ENCODE measurements around the gene HNRNPH1. TPM values are rescaled to one million over a fixed set of nuclear protein-coding genes. Genes with fewer than 3 reads are reported as not detected.
A peak's percentile ranks its signal among the peaks of the same experiment; 100 is the strongest.
"Not testable (repeated sequence)": the region's sequence is repeated elsewhere in the genome, so short reads cannot be mapped to it uniquely, and the experiment has no call there.

The HNRNPH1 gene
- total RNA-seq, 2 donors from 2014 or later = 260 to 398 TPM

DNA sequence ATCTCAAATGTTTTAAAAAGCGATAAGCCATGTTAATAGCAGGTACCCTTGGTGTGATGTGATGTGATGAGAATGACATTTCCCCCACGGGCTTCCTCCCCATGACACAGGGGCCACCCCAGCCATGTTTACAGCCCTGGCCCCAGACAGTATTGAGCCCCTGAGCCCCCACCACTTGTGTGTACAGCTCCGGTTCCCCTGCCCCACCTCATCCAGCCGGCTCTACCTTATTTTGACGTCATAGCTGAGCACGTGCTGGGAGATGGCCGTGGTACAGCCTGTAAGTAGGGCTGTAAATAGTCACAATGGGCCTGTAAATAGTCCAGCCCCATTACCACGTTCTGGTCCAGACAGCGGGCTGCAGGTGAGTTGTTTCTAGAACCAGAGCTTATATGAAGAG is 24.9 kb upstream of the HNRNPH1 start:
- Histone ChIP-seq H3K27ac (no peak overlapping the region), H3K27me3 (replicated peaks; ENCODE audit: insufficient read depth) (no peaks in the 10 kb centered on the region), H3K4me1 (replicated peaks) (no peaks in the 10 kb centered on the region), H3K36me3 (no peaks in the 10 kb centered on the region), H3K4me3 (no peak overlapping the region), H3K9me3 (no peaks in the 10 kb centered on the region)
- TF ChIP-seq POLR2AphosphoS5 (IDR thresholded peaks at IDR 0.05) (no peak), POLR2A (IDR thresholded peaks at IDR 0.05) (no peak)
- TF ChIP-seq, protein P1, sequence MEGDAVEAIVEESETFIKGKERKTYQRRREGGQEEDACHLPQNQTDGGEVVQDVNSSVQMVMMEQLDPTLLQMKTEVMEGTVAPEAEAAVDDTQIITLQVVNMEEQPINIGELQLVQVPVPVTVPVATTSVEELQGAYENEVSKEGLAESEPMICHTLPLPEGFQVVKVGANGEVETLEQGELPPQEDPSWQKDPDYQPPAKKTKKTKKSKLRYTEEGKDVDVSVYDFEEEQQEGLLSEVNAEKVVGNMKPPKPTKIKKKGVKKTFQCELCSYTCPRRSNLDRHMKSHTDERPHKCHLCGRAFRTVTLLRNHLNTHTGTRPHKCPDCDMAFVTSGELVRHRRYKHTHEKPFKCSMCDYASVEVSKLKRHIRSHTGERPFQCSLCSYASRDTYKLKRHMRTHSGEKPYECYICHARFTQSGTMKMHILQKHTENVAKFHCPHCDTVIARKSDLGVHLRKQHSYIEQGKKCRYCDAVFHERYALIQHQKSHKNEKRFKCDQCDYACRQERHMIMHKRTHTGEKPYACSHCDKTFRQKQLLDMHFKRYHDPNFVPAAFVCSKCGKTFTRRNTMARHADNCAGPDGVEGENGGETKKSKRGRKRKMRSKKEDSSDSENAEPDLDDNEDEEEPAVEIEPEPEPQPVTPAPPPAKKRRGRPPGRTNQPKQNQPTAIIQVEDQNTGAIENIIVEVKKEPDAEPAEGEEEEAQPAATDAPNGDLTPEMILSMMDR (IDR thresholded peaks at IDR 0.05) = no peak
- intact Hi-C loops (cut with DNase I) = no loop called here
- peak; percentile 4 for DNase-seq (ENCODE audit: low spot score)
- 52% methylated on average over 9 of the region's 9 CpGs for WGBS

GRCh38 chr5:179644766-179645165 is 21.3 kb upstream of the HNRNPH1 start:
- H3K27ac ChIP-seq; H3K36me3 ChIP-seq; H3K27me3 ChIP-seq (replicated peaks; ENCODE audit: insufficient read depth); H3K4me3 ChIP-seq; H3K4me1 ChIP-seq (replicated peaks); DNase-seq (ENCODE audit: low spot score); H3K9me3 ChIP-seq; intact Hi-C loops (cut with DNase I): not testable (repeated sequence)
- WGBS = 87% methylated on average over 4 of the region's 5 CpGs

DNA sequence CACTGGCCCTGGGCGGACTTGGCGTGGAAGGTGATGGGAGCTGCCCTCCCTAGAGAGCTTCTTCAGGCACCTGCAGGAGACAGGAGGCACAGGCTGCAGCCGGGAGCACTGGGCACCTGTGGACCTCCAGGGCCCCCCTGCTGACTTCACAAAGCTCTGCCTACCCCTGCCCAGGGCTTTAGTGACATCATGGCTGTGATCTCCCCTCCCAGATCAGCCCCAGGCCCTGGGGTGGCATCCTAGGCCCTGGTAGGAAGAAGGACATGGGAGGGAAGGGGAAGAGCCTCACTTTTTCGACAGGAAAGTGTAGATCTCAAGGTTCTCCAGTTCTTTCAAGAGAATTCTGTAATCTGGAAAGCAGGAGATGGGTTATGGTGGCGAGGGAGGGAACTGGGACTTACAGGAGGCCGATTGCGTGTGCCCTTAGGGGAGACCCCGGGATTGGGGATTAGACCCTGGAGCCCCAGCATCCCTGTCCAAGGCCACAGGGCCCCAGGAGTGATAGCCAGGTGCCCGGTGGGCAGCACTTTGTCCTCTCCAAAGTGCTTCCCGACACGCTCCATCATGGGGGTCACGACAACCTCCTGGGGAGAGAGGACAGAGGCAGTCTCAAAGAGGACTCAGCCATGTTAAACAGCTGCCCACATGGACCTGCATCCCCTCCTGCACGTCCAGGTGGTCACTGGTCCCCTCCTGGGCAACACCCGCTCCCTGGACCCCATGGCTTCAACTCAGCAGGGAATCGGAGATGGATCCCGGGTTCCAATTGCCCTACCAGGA is 19.9 kb upstream of the HNRNPH1 start:
- H3K36me3 ChIP-seq; DNase-seq (ENCODE audit: low spot score); H3K9me3 ChIP-seq; H3K27ac ChIP-seq; H3K4me1 ChIP-seq (replicated peaks); H3K4me3 ChIP-seq; intact Hi-C loops (cut with DNase I); H3K27me3 ChIP-seq (replicated peaks; ENCODE audit: insufficient read depth): not testable (repeated sequence)
- 91% methylated on average over 13 of the region's 16 CpGs for WGBS

DNA sequence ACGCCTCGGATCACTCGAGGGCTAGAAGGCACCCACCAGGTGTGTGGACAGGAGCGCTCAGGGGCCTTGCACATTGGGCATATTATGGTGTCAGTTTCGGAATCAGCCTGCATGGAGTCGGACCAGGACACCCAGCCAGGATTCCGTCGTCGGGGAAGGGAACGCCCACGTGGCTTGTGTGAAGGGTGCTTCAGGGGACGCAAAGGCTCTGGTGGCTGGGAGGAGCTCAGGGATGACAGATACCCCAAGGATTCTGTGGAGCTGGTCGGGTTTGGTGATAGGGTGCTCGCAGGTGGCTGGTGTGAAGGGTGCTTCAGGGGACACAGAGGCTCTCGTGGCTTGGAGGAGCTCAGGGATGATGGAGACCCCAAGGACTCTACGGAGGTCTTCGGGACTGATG is 19.2 kb upstream of the HNRNPH1 start:
- intact Hi-C loops (cut with DNase I); H3K9me3 ChIP-seq; H3K27me3 ChIP-seq (replicated peaks; ENCODE audit: insufficient read depth); H3K36me3 ChIP-seq; H3K4me1 ChIP-seq (replicated peaks); H3K27ac ChIP-seq; DNase-seq (ENCODE audit: low spot score); H3K4me3 ChIP-seq: not testable (repeated sequence)
- 90% methylated on average over 13 of the region's 17 CpGs for WGBS

GRCh38 chr5:179641745-179642144 is 18.3 kb upstream of the HNRNPH1 start:
- H3K9me3 ChIP-seq; H3K4me3 ChIP-seq; H3K27me3 ChIP-seq (replicated peaks; ENCODE audit: insufficient read depth); DNase-seq (ENCODE audit: low spot score); H3K4me1 ChIP-seq (replicated peaks); H3K27ac ChIP-seq; intact Hi-C loops (cut with DNase I); H3K36me3 ChIP-seq: not testable (repeated sequence)
- WGBS = no CpG with 5 or more reads among the region's 4 CpGs

DNA sequence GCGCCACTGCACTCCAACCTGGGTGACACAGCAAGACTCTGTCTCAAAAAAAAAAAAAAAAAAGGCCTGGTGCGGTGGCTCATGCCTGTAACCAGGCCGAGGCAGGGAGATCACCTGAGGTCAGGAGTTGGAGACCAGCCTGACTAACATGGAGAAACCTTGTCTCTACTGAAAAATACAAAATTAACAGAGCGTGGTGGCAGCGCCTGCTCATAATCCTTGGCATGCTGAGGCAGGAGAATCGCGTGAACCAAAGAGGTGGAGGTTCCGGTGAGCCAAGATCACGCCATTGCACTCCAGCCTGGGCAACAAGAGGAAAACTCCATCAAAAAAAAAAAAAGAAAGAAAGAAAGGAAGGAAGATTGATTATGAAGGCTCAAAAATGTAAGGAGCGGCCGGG is 15.8 kb upstream of the HNRNPH1 start:
- WGBS = 94% methylated on average over 11 of the region's 11 CpGs
- intact Hi-C loops (cut with DNase I) = not testable (repeated sequence)

GRCh38 chr5:179634370-179635172 is 11.1 kb upstream of the HNRNPH1 start:
- DNase-seq (ENCODE audit: low spot score); H3K4me3 ChIP-seq: not testable (repeated sequence)
- 8% methylated on average over 7 of the region's 49 CpGs for WGBS

More for the DNA sequence above, 15.8 kb upstream of the HNRNPH1 start:
- not testable (repeated sequence) for H3K27ac ChIP-seq; H3K9me3 ChIP-seq; DNase-seq (ENCODE audit: low spot score); H3K27me3 ChIP-seq (replicated peaks; ENCODE audit: insufficient read depth); H3K4me1 ChIP-seq (replicated peaks); H3K36me3 ChIP-seq; H3K4me3 ChIP-seq

DNA sequence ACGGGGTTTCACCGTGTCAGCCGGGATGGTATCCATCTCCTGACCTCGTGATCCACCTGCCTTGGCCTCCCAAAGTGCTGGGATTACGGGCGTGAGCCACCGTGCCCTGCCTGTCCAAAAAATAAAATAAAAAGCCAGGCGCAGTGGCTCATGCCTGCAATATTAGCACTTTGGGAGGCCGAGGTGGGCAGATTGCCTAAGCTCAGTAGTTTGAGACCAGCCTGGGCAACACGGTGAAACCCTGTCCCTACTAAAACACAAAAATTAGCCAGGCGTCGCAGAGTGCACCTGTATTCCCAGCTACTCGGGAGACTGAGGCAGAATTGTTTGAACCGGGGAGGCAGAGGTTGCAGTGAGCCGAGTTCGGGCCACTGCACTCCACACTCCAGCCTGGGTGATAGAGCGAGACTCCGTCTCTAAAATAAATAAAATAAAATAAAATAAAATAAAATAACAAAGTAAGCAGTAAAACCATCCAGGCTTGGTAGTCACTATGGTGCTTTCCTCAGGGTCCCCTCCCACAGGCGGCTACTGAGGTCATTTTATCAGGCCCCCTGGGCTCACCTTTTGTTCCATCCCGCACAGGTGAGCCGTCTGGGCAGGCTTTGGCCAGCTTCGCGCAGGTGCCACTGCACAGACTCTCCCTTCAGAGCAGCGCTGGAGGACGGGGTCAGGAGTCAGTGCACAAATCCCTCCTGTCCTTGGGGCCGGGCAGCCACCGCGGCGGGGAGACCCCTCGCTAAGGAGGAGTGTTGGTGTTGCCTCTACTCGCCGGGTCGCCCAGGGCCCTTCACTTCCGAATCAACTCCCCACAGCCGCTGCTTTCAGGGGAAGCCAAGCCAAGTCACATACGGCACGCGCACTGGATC is 10.3 kb upstream of the HNRNPH1 start:
- H3K27me3 ChIP-seq (replicated peaks; ENCODE audit: insufficient read depth); DNase-seq (ENCODE audit: low spot score); intact Hi-C loops (cut with DNase I); H3K27ac ChIP-seq; H3K36me3 ChIP-seq; H3K4me1 ChIP-seq (replicated peaks); H3K9me3 ChIP-seq: not testable (repeated sequence)
- peak overlapping the region in 1 of 2 donors; percentile 21 for H3K4me3 ChIP-seq
- 49% methylated on average over 21 of the region's 38 CpGs for WGBS

More at GRCh38 chr5:179634370-179635172, 11.1 kb upstream of the HNRNPH1 start:
- H3K36me3 ChIP-seq; H3K27me3 ChIP-seq (replicated peaks; ENCODE audit: insufficient read depth); H3K9me3 ChIP-seq; H3K27ac ChIP-seq; H3K4me1 ChIP-seq (replicated peaks); intact Hi-C loops (cut with DNase I): not testable (repeated sequence)
